ENCODE data around the gene CHRNB1.
A peak's percentile ranks its signal among the peaks of the same experiment; 100 is the strongest.

The CHRNB1 gene

DNA sequence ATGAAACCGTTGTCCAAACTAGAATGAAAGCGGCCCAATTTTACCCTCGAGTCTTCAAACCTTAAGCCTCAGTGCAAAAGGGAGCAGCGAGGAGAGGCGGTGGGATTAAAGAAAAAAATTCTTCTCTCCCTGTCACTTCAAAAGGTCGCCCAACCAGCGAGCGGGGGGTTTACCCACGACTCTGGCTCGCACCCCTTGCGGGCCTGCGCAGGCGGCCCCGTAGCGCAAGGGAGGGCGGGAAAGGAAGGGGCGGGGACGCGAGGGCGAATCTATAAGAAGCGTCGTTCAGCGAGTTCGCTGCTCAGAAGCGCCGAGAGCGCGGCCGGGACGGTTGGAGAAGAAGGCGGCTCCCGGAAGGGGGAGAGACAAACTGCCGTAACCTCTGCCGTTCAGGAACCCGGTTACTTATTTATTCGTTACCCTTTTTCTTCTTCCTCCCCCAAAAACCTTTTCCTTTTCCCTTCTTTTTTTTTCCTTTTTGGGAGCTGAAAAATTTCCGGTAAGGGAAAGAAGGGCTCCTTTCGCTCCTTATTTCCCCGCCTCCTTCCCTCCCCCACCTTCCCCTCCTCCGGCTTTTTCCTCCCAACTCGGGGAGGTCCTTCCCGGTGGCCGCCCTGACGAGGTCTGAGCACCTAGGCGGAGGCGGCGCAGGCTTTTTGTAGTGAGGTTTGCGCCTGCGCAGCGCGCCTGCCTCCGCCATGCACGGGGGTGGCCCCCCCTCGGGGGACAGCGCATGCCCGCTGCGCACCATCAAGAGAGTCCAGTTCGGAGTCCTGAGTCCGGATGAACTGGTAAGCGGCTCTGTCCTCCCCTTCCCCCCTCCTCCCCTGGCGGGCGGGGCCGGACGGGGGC, 39.4 kb downstream of the CHRNB1 start, which contains the start of gene POLR2A:
TSS of gene POLR2A (plus strand) at position 300 of the 852 bp plus-strand sequence.
- peak; percentile 97 for DNase-seq (ENCODE audit: low read depth)

DNA sequence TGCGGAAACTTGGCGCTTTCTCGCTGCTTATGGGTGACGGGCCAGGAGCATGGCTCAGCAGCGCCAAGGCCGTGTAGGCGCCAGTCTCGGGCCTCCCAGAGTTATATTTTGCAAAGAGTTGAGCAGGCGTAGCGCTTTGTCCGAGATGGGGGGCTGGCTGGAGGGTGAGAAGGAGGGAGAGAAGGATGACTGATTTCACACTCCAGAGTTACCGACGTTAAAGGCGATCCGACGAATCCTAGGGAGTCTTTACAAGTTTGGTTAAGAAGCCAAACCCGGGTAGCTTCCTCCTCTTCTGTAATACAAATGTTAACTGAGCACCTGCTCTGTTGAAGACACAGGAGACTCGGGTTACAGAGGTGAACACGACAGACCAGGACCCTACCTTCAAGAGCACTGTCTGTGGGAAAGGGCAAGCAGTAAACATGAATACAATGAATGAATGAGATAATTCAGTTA, 40.1 kb downstream of the CHRNB1 start:
- no peak for DNase-seq (ENCODE audit: low read depth)

DNA sequence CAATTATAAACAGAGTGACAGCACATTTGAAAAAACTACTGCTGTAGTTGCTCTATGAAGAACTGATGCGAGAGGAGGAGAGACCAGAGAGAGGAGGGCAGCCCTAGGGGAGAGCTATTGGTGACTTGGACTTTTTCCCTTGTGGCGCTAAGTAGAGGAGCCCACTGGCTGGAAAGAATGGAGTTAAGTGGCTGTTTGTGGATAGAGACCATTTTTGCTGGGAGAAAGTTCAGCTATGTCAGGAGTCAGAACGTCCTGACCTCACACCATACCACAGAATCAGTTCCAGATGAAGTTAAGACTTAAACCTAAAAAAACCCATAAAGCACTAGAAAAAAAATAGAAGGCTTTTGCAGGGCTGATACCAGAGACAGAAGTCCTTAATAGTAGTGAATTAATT, 41.3 kb downstream of the CHRNB1 start:
- no peak for DNase-seq (ENCODE audit: low read depth)

DNA sequence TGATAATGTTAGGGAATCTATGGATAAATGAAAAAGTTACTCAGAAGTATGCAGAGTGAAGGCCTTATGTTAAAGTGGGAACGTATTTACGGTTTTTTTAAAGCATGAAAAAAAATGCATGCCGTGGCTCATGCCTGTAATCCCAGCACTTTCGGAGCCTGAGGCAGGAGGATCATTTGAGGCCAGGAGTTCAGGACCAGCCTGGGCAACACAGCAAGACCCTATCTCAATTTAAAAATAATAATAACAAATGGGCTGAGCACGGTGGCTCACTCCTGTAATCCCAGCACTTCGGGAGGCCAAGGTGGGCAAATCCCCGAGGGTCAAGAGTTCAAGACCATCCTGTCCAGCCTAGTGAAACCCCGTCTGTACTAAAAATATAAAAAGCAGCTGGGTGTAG, 45.3 kb downstream of the CHRNB1 start:
- no peak for DNase-seq (ENCODE audit: low read depth)

DNA sequence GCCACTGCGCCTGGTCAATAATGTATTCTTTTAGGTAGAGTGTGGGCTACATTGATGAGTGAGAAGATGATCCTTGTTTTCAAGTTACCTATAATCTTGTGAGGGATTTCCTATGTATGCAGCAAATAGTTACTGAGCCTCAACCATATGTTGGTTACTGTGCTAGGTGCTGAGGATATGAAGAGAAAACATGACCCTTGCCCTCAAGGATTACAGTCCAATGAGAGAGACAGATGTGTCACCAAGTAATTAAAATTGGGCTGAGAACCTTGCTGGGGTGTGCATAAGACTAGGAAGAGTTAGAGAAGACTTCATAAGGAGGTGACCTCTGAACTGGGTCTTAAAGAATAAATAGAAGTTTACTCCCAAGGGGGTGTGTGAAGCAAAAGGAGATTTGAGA, 46.7 kb downstream of the CHRNB1 start:
- DNase-seq (ENCODE audit: low read depth): no peak

DNA sequence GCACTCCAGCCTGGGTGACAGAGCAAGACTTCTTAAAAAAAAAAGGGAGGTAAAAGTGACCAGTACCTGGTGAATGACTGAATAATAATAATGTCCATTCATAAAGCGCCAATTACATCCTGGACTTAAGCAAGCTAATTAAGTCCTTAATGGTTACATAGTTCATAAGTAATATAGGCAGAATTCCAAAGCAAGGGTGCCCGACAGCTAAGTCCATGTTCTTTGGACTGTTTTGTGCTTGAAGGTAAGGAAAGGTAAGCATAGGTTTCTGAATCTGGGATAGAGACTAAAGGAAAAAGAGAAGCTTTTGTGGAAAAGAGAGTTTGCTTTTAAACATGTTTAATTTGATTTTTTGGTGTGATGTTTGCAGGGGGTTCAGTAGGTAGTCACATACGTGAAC, 49.1 kb downstream of the CHRNB1 start:
- no peak for DNase-seq (ENCODE audit: low read depth)

DNA sequence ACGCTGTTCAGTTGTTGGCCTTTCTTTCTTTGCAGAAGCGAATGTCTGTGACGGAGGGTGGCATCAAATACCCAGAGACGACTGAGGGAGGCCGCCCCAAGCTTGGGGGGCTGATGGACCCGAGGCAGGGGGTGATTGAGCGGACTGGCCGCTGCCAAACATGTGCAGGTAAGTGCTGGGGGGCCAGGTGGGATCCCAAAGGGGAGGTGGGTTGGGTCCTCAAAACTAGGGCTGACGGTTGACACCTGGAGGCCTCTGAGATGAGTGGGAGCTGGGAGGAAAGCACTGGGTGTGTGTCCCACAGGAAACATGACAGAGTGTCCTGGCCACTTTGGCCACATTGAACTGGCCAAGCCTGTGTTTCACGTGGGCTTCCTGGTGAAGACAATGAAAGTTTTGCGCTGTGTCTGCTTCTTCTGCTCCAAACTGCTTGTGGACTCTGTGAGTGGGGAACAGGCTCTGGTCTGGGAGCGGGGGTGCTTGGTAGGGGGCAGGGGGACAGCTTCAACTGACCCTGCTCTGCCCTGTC, 51.1 kb downstream of the CHRNB1 start:
- DNase-seq (ENCODE audit: low read depth): no peak

DNA sequence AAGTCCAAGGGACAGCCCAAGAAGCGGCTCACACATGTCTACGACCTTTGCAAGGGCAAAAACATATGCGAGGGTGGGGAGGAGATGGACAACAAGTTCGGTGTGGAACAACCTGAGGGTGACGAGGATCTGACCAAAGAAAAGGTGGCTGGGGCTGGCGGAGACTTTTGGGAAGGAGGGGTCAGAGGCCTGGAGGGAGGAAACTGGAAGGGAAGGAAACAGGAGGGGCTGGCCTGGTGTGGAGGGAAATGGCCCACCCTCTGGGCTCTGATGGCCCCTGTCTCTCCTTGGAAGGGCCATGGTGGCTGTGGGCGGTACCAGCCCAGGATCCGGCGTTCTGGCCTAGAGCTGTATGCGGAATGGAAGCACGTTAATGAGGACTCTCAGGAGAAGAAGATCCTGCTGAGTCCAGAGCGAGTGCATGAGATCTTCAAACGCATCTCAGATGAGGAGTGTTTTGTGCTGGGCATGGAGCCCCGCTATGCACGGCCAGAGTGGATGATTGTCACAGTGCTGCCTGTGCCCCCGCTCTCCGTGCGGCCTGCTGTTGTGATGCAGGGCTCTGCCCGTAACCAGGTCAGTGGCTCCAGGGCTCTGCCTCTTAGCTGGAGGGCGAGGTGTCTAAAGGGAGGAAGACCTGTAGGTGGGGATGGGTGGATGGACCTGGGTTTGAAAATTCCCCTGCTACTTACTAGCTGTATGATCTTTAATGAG, 51.8 kb downstream of the CHRNB1 start:
- no peak for DNase-seq (ENCODE audit: low read depth)

DNA sequence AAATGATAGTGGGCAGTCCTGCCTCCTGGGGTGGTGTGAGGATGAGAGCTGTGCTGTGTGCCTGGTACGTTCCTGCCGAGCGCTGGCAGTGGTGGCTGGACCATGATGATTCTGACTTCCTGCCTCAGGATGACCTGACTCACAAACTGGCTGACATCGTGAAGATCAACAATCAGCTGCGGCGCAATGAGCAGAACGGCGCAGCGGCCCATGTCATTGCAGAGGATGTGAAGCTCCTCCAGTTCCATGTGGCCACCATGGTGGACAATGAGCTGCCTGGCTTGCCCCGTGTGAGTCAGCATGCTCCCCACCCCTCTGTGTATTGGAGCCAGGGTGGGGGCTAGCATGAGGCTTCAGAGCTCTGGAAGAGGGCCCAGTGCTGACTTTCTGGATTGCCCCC, 52.4 kb downstream of the CHRNB1 start:
- DNase-seq (ENCODE audit: low read depth): no peak

DNA sequence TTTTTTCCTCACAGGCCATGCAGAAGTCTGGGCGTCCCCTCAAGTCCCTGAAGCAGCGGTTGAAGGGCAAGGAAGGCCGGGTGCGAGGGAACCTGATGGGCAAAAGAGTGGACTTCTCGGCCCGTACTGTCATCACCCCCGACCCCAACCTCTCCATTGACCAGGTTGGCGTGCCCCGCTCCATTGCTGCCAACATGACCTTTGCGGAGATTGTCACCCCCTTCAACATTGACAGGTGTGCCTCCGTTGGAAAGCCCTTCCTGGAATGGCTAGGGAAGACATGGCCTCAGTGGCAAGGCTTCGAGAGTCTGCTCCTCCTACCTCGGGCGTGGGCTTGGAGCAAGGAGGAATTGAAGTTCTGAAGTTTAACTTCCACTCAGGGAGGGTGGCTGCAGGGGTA, 52.8 kb downstream of the CHRNB1 start:
- DNase-seq (ENCODE audit: low read depth): no peak

DNA sequence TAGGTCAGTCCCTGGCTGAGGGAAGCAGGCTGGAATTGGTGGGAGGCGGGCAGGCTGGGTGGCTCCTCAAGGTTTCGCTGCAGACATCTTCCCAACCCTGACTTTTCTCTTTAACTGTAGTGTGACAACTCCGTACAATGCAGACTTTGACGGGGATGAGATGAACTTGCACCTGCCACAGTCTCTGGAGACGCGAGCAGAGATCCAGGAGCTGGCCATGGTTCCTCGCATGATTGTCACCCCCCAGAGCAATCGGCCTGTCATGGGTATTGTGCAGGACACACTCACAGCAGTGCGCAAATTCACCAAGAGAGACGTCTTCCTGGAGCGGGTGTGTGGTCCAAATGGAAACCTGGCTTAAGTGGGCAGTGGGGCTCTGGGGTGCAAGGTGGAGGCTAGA, 54.3 kb downstream of the CHRNB1 start:
- DNase-seq (ENCODE audit: low read depth): no peak

DNA sequence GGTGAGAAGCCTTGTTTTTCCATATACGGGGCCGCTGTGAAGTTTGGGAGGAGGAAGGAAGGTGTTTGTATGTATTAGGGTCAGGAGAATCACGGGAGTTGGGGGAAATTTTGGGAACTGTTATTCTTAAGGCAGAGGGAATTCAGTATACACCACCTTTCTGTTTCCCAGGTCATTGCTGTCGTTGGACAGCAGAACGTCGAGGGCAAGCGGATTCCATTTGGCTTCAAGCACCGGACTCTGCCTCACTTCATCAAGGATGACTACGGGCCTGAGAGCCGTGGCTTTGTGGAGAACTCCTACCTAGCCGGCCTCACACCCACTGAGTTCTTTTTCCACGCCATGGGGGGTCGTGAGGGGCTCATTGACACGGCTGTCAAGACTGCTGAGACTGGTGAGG, 56.9 kb downstream of the CHRNB1 start:
- no peak for DNase-seq (ENCODE audit: low read depth)

DNA sequence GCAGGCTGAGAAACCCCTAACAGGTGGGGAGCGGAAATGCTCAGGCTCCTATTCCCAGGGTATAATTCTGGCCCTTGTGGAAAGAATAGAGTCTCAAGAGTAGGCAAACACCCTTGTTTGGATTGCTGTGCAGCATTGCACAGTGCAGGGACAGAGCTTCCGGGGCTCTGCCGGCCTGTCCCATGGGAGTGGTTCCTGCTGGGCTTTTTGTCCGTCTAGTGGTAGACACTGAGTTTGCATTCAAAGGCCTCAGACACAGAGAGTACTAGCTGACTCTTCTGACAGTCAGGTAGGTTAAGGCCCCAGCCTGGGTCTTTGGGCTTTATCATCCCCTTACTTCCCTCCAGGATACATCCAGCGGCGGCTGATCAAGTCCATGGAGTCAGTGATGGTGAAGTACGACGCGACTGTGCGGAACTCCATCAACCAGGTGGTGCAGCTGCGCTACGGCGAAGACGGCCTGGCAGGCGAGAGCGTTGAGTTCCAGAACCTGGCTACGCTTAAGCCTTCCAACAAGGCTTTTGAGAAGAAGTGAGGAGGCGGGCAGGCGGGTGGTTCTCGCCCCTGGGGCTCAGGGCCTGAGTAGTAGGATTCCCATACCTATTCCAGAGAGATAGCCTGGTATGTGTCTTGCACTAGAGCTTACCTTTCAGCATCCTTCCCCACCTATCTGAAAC, 57.4 kb downstream of the CHRNB1 start:
- DNase-seq (ENCODE audit: low read depth): no peak

DNA sequence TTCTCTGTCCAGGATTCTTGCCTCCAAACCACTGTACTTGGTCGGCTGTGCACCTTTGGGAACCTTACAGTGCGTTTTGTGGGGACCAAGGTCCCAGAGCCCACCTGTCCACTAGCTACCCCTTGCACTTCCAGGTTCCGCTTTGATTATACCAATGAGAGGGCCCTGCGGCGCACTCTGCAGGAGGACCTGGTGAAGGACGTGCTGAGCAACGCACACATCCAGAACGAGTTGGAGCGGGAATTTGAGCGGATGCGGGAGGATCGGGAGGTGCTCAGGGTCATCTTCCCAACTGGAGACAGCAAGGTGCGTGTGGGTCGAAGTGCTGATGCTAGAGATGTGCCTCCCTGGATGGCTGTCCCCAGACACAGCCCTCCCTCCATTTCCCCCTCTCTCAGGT, 58.1 kb downstream of the CHRNB1 start:
- DNase-seq (ENCODE audit: low read depth): no peak

DNA sequence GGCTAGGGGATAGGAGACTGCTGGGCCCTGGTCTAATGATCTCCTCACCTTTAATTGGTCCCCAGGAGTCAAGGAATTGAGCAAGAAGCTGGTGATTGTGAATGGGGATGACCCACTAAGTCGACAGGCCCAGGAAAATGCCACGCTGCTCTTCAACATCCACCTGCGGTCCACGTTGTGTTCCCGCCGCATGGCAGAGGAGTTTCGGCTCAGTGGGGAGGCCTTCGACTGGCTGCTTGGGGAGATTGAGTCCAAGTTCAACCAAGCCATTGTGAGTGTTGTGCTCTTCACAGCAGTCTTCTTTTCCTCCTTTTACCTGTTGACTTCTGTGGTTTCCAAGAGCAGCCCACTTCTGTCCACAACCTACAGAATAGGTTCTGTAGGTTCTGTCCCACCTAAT, 58.7 kb downstream of the CHRNB1 start:
- no peak for DNase-seq (ENCODE audit: low read depth)

All from T follicular helper cell (primary cell).